GM18867 (cell line): ENCODE data around the gene CPPED1.
"Not testable (repeated sequence)": the region's sequence is repeated elsewhere in the genome, so short reads cannot be mapped to it uniquely, and the experiment has no call there.

Experiments
- ATAC-seq: cut with Tn5 transposase; IDR thresholded peaks from one replicate; pipeline ENCODE4 v1.9.1; 2021; ENCODE audit warnings: mild to moderate bottlenecking, moderate library complexity; ENCODE audit not compliant: unreplicated experiment

Gene CPPED1

DNA sequence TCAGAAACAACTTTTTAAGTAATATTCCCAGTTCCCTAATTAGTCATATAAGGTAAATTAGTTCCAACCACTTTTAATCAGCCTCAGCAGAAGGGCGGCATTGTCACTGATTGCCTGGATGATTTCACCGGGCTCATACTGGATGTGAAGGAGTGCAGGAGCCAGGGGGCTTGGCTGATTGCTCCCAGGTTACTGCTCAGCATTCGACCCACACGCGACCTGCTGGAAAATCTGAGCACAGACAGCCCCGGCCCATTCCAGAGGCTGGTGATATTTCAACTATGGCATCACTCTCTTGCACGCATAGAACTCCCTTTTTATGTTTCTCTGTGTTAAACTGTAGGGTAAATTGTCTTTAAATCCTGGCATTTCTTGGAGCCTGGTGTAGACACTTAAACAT is 34.2 kb downstream of the CPPED1 start:
- no peak for ATAC-seq

- no peak for ATAC-seq
Observed at GRCh38 chr16:12767897-12768296, 35.8 kb downstream of the CPPED1 start.

DNA sequence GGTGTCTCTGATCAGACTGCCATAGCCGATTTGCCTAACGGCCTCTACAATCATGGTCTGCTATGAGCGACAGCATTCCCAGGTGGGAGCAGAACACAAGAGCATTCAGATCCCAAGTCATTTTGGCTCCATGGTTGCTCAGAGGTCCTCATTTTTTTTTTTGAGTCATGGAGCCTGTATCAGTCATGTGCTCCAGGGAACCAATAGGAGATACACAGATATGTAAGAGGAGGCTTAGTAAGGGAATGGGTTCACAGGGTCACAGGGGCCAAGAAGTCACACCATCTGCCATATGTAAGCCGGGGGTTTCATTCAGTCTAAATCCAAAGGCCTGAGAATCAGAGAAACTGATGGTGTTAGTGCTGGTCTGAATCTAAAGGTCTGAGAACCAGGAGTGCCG is 36.8 kb downstream of the CPPED1 start:
- ATAC-seq = no peak

DNA sequence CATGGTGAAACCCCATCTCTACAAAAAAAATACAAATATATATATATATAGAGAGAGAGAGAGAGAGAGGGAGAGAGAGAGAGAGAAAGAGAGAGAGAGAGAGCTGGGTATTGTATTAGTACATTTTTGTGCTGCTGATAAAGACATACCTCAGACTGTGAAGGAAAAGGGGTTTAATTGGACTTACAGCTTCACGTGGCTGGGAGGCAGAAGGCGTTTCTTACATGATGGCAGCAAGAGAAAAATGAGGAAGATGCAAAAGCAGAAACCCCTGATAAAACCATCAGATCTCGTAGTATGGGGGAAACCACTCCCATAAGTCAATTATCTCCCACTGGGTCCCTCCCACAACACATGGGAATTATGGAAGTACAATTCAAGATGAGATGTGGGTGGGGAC is 37.5 kb downstream of the CPPED1 start:
- ATAC-seq = not testable (repeated sequence)

- ATAC-seq = no peak
Observed at GRCh38 chr16:12764813-12765488, 38.7 kb downstream of the CPPED1 start.

DNA sequence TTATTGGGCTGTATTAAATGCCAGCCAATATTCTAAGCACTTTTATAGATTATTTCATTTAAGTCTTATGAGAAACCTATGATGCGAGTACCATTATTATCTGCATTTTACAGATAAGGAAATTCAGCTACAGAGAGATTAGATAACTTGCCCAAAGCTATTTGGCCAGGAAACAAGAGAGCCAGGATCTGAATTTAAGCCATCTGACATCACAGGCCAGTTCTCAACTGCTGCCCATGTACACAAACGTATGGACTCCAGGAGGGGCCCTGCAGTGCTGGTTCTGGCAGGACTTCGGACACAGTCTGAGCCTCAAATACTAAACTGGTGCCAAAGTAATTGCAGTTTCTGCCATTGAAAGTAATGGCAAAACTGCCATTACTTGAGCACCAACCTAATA is 40.2 kb downstream of the CPPED1 start:
- no peak for ATAC-seq

GRCh38 chr16:12760819-12761611 is 42.7 kb downstream of the CPPED1 start:
- no peak for ATAC-seq

DNA sequence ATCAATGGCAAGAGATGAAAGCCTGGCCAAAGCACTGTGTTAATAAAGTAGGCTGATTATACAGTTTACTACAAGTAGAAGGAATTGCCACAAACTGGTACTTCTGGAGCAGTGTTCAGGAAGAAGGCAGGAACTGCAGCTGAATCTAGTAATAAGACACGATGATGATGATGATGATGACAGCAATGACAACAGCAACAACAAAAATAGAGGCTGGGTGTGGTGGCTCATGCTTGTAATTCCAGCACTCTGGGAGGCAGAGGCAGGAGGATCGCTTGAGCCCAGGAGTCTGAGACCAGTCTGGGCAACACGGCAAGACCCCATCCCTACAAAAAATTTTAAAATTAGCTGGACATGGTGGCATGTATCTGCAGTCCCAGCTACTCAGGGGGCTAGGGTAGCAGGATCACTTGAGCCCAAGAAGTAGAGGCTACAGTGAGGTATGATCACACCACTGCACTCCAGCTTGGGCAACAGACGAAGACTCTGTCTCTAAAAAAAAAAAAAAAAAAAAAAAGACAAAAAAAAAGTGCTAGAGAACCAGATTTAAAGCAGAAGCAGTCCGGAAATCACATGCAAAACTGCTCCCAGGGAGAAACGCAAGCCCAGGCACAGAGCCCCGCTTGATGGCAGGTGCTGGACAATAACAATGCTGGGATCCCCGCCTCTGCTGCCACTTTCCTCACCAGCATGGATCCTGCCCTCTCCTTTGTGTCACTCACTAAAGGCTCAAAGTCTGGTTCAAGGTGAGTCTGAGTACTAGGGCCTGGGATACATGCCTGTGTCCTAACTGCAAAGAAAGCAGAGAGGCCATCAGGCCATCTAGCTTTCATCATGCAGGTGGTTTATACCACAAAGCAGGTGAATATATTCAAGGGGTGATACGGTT is 44.8 kb downstream of the CPPED1 start:
- ATAC-seq = no peak

DNA sequence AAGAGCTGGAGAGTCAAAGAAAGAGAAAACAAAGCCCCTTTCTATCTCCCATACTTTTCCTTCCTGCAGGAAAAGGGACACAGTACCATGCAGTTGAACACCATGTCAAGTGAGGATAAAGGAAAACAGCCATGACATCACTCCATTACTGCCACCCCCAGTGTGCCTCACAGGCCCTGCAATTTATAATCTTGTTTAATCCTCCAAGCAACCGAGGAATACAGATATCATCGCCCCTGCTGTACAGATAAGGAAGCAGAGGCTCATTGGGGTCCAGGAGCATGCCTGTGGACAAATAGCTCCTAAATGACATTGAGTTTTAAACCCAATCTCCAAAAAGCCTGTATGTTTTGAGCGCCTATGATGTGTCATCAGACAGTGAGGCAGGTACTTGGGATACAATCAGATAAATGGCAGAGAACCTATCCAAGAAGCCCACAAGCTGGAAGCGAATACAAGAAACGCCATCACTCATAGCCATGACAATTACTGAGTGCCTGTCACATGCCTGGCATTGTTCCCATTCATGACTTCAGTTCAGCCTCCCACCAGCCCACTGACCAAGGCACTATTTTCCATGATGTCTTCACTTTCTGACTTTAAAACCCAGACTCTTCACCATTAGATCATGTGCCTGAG is 45.5 kb downstream of the CPPED1 start:
- no peak for ATAC-seq

DNA sequence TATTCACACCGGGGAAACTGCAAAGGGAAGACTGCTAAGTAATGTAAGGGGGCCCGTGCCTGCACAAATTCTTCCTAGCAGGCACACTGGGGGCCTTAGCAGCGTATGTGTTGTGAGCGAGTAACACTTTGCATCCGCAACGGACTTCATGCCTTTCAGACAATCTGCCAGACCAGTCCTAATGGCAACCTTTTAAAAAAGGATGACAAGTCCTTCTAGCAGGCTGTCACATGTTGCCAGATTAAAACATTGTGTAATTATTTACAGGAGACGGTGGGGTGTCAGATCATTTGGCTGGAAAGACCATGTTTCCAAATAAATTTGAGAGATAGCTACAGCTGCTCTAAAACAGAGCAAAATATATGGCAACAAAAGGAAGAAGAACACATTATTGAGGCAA is 46.1 kb downstream of the CPPED1 start:
- no peak for ATAC-seq

- ATAC-seq = no peak
Observed at GRCh38 chr16:12754824-12755543, 48.7 kb downstream of the CPPED1 start.

DNA sequence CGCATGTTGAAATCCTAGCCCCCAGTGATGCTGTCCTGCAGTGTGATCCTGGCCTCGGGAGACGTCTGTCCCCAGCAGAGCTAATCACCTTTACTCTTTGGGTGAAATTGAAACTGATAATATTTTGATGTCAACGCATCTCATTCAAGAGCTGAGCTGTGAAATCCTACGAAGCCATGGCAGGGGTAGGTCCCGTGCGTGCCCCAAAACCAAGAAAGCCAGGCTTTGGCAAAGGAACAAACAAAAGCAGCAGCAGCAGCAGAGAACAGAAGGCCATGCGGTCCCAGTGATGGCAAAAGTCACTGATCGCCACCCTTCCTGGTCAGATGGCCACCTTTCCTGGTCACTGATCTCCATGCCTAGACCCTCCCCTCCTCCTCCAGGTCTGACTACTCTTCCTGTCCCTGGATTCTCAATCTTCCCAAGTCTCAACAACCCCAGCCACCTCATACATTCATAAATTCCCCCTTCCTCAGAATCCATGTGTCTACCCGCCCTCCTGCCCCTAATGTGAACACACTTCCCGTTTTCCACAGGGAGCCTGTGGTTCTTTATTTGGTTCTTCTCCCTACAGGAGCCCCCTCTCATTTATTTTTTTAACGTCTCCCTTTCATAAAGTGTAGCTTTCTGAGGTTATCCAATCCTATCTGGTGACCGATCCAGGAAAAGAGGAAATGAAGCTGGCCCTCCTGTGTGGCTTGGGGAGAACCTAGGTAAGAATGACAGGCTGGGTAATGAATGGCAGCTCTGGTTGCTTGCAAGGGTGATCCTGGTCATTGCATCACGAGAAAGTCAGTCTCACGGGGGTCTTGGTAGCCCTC is 50.3 kb downstream of the CPPED1 start:
- ATAC-seq = no peak

GRCh38 chr16:12752159-12752558 is 51.5 kb downstream of the CPPED1 start:
- no peak for ATAC-seq

DNA sequence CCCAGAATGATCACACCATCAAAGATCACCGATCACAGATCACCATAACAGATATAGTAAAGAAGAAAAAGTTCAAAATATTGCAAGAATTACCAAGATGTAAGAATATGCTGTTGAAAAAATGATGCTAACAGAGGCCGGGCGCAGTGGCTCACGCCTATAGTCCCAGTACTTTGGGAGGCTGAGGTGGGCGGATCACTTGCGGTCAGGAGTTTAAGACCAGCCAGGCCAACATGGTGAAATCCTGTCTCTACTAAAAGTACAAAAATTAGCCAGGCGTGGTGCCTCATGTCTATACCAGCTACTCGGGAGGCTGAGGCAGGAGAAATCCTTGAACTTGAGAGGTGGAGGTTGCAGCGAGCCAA is 53.2 kb downstream of the CPPED1 start:
- no peak for ATAC-seq

DNA sequence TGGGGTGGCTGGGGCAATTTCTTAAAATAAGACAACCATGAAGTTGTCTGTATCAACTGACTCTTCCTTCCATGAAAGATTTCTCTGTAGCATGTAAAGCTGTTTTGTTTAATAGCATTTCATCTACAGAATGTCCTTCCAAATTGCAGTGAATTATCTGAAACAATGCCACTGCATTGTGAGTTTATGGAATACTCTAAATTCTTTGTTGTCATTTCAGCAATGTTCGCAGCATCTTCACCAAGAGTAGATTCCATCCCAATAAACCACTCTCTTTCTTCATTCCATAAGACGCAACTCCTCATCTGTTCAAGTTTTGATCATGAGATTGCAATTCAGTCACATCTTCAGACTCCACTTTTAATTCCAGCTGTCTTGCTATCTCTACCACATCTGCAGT is 54.6 kb downstream of the CPPED1 start:
- no peak for ATAC-seq

GRCh38 chr16:12747827-12748226 is 55.9 kb downstream of the CPPED1 start:
- no peak for ATAC-seq

DNA sequence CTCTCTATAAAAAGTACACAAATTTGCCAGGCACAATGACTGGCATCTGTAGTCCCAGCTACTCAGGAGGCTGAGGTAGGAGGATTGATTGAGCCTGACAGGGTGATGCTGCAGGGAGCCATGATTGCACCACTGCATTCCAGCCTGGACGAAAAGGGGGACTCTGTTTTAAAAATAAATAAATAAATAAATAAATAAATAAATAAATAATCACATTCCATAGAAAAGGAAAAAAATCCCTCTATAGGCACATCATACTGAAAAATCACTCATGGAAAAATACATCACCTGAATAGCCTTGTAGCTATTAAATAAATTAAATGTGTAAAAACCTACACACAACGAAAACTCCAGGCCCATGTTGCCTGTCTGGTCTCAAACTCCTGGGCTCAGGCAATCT is 56.4 kb downstream of the CPPED1 start:
- ATAC-seq = no peak

DNA sequence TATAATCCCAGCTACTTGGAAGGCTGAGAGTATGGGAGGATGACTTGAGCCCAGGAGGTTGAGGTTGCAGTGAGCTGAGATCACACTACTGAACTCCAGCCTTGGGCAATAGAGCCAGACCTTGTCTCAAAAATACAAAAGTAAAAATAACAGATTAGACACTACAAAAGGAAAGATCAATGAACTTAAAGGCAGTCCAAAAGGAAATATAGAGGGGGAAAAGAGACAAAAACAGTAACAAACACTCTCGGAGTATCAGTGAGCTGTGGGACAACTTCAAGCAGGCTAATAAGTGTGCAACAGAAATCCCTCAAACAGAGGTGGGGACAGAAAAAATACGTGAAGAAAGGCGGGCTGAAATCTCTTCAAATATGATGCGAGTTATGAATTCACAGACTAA is 58.8 kb downstream of the CPPED1 start:
- no peak for ATAC-seq

DNA sequence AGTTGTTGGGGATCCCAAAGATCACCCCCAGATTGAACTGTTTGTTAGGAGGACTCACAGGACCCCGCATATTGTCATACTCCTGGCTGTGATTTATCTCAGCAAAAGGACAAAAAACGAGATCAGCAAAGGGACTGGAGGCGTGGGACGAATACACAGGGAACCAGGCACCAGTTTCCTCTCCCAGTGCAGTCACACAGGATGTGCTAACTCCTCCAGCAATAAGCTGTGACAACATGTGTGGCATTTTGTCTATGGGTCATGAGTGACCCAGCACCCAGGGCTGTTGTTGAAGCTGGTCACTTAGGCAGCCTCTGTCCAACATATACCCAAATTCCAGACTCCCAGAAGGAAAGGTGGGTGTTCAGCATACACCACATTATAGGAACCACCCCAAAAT is 60.9 kb downstream of the CPPED1 start:
- ATAC-seq = no peak
